HG02763 (cell line): ENCODE results near the gene C6.
"Not testable (repeated sequence)": the region's sequence is repeated elsewhere in the genome, so short reads cannot be mapped to it uniquely, and the experiment has no call there.

Experiments
- ATAC-seq: cut with Tn5 transposase; IDR thresholded peaks from one replicate; pipeline ENCODE4 v1.9.1; 2021; ENCODE audit warnings: mild to moderate bottlenecking, moderate library complexity; ENCODE audit not compliant: unreplicated experiment

C6 gene

DNA sequence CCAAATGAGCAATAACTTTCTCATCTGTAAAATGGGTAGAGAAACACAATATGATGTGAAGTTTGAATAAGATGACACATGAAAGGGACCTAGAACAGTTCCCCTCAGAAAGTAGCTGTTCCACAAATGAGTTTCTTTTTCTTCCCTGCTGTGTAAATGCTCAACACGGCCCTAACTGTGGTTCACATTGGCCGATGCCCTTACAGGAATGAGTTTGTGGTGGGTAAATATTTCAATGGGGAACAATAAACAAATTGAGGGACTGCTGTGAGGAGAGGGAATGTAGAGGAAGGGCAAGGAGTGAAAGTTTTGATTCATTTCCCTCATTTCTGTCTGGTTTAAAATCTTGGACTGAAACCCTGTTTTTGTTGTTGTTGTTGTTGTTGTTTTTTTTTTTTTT, 12.8 kb downstream of the C6 start:
- ATAC-seq: no peak

DNA sequence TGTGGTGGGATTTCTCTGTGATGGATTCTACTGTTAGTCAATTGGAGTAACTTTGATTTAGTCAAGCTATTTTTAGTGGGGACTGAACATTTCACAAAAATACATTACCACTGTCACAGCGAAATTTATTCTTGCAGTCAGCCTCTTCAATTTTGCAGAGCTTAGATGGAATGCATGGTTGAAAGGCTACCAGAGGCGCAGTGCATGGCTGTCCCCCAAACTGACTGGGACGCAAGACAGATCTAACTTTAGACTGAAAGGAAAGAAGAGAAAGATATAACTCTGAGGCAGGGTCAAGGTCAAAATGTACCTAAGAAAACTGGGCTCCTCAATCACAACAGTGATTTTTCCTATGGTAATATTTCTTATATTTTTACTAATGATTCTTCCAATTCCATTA, 13.7 kb downstream of the C6 start:
- no peak for ATAC-seq

DNA sequence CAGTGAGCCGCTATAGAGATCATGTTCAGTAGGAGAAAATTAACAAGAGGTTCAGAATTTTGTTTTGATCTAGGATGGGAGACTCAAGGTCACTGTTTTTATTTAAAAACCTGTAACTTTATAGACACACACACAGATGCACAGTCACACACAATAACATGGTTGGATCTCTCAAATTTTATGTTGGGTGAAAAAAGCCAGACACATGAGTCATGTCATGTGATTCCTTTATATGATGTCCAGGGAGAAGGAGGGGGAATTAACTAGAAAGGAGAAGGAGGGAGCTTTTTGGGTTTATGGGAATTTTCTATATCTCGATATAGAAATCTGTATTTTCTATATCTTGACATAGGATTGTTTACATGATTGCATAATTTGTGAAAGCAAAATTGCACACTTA, 17.1 kb downstream of the C6 start:
- no peak for ATAC-seq

DNA sequence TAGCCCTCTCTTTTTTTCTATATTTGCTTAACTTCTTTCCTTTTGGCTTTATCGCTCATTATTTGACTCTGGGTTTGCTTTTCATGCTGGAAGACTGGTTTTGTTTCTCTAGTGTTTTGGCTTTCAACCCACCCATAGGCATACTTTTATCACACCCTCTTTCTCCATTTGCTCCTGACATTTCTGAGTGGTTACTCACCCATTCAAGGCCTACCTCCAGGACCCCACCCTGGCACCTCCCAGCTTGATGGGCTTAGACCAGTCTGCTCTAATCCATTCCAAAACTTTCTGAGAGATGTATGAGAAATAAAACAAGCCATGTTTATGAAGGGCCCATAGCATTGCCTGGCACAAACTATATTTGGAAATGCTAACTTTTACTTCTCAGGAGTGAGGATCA, 18.1 kb downstream of the C6 start:
- no peak for ATAC-seq

DNA sequence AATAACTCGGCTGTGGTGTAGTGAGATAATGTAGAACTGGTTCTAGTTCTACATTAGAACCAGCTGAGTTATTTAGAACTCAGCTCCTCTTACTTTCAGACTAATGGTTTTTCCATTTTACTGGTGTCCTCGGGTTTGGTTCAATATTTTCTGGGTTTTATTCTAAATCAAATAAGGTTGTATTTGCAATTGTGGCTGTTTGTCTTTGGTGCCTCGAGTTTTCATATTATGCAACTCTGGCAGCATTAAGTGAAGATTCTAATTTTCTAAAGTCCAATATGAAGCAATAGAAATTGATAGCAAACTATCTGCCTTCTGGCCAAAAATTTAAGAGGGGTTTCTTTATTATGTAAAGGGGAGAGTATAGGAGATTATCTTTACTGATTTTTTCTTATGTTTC, 19.0 kb downstream of the C6 start:
- ATAC-seq: no peak

DNA sequence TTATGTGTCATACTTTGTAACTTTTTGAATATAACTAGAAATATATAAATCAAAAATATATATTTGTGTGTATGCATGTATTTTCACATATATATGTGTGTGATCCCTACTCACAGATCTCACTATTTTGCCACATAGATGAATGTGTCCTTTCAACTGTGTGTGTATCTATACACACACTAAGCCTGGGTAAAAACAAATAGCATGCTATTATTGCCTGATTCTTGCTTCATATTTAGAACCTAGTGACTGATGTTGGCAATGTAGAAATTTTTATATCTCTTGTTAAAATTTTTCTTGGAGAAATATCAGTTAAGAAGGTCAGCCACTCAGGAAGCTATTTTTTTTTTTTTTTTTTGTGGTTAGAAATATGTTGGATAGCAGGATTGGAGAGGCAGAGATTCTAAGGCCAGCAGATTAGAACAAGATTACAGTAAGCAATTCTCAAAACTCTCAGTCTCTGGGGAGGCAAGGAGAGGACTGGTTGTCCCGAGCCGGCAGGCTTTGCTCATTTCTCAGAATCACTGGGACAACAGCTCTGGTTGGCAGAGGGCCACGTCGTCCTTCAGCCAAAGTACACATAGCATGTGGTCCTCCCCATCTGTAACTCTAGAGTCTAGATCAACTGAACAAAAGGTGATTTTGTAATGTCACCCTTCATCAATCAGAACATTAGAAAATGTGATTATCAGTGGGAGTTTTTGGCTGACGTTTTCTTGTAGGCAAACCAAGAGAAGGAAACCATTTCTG, 19.7 kb downstream of the C6 start:
- no peak for ATAC-seq

DNA sequence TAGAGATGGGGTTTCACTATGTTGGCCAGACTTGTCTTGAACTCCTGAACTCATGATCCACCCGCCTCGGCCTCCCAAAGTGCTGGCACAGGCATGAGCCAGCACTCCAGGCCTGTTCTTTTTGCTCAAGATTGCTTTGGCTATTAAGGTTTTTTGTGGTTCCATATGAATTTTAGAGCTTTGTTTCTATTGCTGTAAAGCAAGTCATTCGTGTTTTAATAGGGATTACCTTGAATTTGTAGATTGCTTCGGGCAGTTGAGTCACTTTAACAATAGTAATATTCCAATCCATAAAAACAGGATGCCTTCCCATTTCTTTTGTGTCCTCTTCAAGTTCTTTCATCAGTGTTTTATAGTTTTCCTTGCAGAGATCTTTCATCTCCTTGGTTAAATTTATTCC, 22.1 kb downstream of the C6 start:
- no peak for ATAC-seq

DNA sequence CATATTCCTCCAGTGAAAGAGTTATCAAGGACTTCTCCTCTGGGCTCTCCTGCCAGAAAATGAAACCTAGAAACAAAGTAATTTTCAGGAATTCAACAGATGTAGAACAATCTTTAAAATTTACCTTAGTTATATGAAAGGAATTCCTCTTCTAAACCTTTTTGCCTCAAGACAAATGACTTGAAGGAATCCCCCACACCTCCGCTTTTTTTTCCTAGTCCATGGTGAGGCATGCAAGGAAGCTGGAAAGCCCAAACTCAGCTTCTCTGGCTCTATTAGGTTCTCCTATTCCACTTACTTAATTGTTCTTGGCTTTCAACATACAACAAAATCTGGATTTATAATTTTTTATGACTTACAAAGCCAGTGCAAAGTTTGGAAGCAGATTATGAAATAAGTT, 27.2 kb downstream of the C6 start:
- no peak for ATAC-seq

DNA sequence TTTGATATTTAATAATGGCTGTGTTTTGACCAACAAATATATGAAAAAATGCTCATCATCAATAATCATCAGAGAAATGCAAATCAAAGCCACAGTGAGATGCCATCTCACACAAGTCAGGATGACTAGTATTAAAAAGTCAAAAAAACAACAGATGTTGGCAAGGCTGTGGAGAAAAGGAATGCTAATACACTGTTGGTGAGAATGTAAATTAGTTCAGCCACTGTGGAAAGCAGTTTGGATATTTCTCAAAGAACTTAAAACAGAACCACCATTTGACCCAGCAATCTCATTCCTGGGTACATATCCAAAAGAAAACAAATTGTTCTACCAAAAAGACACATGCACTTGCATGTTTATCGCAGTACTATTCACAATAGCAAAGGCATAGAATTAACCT, 30.0 kb downstream of the C6 start:
- not testable (repeated sequence) for ATAC-seq

DNA sequence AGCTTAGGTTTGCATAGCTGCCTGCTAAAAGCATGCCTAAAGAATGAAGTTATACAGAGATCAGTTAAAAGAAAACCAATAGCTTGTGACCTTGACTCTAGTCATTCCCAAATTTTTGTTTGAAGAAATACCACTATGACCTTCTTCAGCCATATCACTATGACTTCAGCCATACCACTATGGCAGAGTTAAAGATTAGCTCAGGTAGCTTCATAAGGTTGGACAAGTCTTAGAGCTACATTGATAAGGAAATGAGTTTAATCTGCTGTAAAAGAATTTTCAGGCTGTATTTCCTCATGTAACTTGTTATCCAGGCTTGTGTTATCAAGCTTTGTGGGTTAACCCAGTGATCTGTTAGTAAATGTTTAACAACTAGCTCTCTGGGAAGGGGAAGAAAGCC, 30.7 kb downstream of the C6 start:
- ATAC-seq: no peak

DNA sequence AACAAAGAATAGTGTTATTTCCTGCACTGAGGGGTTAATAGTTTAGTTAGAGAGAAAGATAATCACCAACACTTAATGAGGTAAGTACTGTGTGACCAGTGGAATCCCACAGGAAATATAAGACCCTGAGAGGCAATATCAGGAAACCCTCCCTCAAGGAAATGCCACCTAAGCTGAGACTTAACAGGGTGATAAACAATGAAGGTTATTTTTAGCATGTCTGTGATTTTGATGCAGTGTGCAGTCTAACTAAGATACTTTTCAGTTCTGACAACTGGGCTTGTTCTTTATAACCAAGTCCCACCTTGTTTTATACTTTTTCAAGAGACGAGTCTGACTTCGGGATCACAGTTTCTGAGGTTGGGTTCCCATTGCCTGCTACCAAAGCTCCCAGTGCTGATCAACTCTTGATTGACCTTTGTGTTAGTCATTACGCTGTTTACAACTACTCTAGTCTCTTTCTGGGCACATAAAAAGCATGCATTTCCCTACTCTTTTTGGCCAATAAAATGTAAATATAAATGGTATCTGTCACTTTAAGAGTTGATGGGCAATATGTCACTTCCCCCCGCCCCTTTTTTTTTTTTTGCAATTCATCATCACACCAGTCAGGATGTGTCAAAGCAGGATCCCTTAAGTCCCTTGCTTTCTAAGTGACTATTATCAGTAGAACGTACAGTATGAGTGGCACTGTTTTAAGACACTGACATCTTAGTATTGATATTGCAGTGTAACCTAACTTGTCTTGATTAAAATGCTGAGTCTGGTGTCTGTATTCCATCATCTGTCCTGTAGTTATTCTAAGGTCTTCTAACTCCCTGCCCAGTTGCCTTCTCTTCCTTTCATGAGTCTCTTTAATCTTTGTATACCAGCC, 31.4 kb downstream of the C6 start:
- ATAC-seq: no peak

DNA sequence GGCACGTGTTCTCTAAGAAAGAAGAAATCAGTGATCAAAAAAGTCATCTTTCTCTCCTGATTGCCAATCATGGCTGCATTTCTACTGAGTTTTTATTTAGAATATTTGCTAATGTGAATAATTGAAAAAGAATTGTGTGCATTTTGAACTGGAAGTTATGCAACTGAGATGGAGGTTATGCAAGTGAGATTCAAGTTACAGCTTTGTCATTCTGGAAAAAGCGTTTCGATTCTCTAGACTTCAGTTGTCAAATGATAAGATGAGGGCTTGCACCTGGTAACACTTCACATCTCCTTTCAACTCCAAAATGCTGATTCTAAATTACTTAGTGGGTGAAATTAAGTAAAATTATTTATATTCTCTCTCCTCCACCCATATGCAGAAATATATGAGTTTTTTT, 36.4 kb downstream of the C6 start:
- ATAC-seq: no peak

DNA sequence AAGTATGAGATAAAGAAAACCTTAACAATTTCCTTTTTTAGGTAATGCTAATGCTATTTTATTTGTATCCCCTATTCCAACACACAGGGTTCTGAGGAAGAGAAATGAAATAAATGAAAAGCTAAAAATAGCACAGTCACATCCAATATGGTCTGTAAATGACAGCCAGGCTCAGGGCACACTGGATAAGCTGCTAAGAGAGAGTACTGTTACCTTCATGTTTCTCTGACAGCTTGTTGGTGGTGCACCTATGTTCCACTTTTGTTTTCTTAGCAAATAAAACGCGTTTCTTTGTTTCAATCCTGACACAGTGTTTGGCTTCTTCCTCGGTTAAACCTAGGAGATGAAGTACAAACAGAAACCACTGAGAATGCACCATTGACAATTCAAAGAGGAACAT, 41.3 kb downstream of the C6 start:
- ATAC-seq: no peak

DNA sequence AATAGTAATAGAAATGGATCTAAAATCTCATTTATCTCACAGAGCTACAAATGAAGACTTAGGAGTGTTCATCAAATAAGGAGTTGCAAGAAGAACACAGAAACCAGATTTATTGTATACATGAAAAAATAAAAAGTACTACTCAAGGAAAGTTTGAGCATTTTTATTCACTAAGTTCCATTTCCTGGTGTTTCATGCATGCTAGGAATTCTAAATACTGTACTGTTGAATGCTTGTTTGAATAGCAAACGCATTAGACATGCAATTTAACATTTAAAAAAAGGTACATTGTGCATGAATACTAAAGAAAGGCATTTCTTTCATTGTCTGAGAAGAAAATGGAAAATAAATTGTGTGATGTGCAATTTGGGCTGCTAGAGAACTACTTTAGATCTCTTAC, 52.1 kb downstream of the C6 start:
- no peak for ATAC-seq

DNA sequence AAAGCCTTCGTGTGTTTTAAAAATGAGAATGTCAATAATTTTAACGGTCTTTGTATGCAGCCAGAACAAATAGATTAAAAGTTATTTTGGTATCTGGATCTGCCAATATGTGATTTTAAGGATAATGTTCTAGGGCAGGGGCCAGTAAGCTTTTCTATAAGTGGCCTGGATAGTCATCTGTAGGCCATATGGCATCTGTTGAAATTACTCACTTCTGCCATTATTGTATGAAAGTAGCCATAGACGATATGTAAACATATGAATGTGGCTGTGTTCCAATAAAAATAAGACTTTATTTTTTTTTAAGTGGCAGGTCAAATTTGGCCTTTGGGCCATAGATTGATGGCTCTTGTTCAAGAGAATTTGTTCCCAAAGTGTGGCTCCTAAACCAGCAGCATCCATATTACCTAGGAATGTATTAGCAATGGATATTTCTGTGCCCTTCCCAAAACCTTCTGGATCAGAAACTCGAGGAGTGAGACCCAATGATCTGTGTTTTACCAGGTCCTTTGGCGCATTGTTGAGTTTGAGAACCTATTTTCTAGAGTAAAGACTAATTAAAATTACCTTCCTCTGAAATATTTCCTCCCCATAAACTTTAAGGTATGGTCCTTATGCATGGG, 55.9 kb downstream of the C6 start:
- no peak for ATAC-seq

DNA sequence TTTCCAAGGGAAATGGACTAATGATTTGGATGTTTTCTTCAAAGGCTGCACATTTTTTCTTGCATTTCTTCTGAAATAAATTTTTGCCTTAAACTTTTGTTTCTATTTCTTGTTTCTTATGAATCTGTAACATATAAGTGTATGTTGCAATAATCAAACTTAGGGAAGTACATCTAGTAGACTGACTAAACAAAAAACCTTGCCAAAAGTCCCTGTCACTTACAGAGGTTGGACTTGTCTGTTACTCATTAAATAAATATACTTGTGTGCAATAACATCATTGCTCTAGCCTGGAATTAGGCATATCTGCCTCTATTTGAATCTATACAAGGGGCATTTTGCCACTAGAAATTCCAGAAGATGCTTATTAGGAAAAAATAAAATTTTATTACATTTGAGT, 56.6 kb downstream of the C6 start:
- no peak for ATAC-seq

DNA sequence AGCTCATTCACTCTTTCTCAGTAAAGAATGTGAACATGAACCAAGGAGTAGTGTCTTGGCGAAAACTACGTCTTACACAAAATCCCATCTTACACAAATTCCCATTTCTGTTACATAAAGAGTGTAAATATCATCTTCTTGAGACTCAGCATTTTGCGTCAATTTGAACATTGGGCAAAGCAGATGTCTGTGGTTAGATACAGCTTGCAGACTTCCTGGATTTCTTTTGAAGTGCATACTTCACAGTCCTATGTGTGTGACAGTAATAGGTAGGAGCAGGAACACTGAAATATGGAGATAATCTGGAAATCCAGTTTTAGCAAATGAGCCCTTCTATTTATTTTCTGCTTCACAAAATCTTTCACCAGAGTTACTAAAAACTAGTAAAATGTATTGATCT, 58.8 kb downstream of the C6 start:
- no peak for ATAC-seq

DNA sequence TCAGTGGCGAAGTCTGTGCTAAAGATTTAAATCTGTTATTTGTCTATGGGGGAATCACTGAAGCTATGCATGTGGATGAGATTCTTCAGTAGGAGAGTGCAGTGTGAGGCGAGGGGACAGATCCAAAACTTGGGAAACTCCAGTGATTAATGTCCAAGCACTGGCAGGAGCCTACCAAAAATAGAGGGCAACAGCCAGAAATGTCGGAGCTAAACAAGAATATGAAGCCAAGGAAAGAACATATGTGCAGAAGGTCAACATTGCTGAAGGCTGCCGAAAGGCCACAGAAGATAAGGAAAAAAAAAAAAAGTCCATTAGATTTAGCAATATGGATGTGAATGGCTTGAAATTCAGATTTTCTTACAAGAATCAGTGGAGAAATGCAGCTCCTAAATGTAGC, 61.8 kb downstream of the C6 start:
- no peak for ATAC-seq

DNA sequence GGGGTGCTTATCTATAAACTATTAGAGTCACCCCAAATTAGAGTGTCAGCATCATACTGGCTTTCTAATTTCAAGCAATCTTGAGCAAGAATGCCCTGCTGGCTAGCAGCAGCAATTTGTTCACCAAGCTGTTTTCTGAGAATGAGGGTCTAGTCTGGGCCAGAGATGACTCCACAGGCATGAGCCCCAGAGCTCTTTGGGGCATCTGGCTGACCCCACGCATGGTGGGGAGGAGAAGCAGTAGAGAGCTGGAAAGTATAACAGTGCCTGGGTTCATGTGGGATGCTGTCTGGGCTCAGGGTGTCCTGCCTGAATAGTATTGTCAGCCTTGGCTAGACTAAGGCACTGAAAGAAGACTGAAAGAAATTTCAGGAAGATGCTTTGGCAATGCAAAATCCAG, 64.9 kb downstream of the C6 start:
- ATAC-seq: no peak

DNA sequence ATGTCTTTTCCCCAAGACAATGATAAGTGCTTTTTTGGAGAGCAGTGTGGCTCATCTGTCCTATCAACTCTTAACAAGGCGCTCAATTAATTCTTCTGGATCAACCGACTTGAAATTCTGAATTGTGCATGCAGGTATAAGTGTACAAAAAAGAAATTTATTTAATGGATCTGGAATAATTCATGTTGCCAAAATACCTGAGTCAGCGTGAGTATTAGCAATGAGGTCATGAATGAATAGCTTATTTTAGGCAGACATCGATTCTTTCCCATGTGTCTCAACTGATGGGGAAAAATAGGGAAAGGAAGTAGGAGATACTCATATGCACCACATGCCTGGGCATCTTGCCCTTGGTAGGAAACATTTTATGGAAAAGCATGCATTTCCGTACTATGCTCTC, 68.0 kb downstream of the C6 start:
- ATAC-seq: no peak

DNA sequence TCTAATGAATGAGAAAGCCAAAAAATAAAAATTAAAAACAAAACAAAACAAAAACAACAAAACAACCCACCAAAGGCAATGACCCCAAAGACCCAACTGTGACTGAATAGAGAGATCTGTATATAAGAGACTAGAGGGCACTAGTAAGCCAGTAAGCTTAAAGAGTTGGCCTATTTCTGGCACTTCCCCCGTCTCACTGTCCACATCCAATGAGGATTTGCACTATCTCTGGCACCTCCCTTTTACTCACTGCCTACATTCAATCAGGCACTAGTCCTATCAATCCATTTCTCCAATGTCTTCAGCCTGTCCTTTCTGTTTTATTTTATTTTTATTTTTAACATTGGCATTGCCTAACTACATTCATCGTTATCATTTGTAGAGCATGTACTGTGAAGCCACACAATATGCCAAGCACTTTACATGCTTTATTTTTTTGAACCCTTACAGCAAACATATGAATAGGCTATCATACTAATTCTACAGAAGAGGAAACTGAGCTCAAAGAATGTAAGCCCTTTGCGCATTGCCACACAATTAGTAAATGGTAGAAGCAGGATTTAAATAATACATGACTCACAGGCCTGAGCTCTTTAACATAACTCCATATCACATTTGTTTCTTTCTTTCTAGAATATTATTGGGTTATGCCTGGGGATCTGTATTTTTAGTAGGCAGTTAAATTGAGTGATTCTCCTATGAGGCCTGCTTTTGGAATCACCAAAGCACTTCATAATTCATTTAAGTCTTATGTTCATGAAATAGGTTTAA, 70.0 kb downstream of the C6 start:
- ATAC-seq: no peak
